Nephron (organoid): ENCODE measurements around the gene TLE6.

Source experiments
- H3K27ac Mint-ChIP-seq, 3 experiments: 2 replicates each; pipeline ENCODE4 v1.8.0; 2020; ENCODE audit warnings: mixed read lengths in 3 of 3, mild to moderate bottlenecking in 2 of 3, moderate library complexity in 1 of 3
- H3K27me3 Mint-ChIP-seq: 2 replicates; pipeline ENCODE4 v1.8.0; 2021; ENCODE audit warnings: low read depth, mild to moderate bottlenecking, moderate library complexity, mixed read lengths
- H3K36me3 Mint-ChIP-seq: 2 replicates; pipeline ENCODE4 v1.8.0; 2020; ENCODE audit warnings: low read depth, mixed read lengths
- H3K4me1 Mint-ChIP-seq: 2 replicates; pipeline ENCODE4 v1.8.0; 2020; ENCODE audit warnings: mixed read lengths
- H3K4me3 Mint-ChIP-seq, 3 experiments: 2 replicates each; pipeline ENCODE4 v1.8.0; 2020; ENCODE audit warnings: mild to moderate bottlenecking in 3 of 3, mixed read lengths in 3 of 3, moderate library complexity in 2 of 3
- H3K9me3 Mint-ChIP-seq: 2 replicates; pipeline ENCODE4 v1.8.0; 2020; ENCODE audit warnings: mixed read lengths
- TF ChIP-seq, protein P1 (sequence below), 3 experiments: fragments of 200-600 bp; sonication (generic); IDR thresholded peaks; one replicate each; pipeline ENCODE4 v1.5.0; 2021; ENCODE audit warnings: antibody characterized with exemption in 3 of 3; ENCODE audit not compliant: unreplicated experiment in 3 of 3

Gene TLE6

DNA sequence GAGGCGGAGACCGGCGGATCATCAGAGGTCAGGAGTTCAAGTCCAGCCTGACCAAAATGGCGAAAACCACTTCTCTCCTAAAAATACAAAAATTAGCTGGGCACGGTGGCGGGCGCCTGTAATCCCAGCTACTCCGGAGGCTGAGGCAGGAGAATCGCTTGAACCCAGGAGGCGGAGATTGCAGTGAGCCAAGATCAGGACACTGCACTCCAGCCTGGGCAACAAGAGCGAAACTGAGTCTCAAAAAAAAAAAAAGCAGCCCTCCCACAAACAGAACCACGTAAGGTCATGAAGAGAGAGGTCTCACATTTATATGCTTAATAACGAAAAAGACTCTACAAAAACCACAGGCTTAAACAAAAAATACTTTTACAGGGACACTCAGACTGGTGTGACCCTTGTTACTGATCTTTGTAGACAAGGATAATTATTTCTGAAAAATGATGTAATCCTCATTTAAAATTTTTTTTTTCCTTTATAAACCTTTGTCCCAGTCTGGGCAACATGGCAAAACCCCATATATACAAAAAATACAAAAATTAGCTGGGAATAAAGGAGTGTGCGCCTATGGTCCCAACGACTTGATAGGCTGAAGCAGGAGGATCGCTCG, 31.7 kb upstream of the TLE6 start:
- Mint-ChIP-seq H3K27ac (peak overlapping the region; percentile 88 to 99 (median 93)), H3K27me3 (no peaks in the 10 kb centered on the region)

DNA sequence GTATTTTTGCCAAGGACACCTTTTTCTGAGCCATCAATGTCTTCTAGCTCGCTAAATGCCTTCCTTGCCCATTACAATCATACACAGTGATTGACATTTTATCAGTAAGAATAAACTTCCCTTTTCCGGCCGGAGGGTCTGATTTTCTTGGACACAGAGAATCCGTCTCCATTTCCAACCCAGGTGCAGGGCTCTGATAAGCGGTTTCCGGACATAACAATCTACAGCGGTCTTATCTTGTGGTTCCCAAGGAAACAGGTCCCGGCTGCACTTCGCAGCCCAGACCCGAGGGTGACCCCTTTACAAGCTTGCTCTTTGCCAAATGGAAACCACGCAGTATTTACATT, 27.5 kb upstream of the TLE6 start:
- Mint-ChIP-seq H3K36me3 (no peaks in the 10 kb centered on the region), H3K9me3 (no peaks in the 10 kb centered on the region), H3K4me3 (peak overlapping the region; percentile 96 to 98 (median 97)), H3K27ac (peak overlapping the region; percentile 94 to 99 (median 99)), H3K4me1 (peaks cover 24% of the 10 kb centered on the region), H3K27me3 (peaks cover 7% of the 10 kb centered on the region)
- TF ChIP-seq, protein P1, sequence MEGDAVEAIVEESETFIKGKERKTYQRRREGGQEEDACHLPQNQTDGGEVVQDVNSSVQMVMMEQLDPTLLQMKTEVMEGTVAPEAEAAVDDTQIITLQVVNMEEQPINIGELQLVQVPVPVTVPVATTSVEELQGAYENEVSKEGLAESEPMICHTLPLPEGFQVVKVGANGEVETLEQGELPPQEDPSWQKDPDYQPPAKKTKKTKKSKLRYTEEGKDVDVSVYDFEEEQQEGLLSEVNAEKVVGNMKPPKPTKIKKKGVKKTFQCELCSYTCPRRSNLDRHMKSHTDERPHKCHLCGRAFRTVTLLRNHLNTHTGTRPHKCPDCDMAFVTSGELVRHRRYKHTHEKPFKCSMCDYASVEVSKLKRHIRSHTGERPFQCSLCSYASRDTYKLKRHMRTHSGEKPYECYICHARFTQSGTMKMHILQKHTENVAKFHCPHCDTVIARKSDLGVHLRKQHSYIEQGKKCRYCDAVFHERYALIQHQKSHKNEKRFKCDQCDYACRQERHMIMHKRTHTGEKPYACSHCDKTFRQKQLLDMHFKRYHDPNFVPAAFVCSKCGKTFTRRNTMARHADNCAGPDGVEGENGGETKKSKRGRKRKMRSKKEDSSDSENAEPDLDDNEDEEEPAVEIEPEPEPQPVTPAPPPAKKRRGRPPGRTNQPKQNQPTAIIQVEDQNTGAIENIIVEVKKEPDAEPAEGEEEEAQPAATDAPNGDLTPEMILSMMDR (IDR thresholded peaks at IDR 0.05; ENCODE audit: unreplicated experiment in 3 of 3): no peak

More for the DNA sequence above, 31.7 kb upstream of the TLE6 start:
- Mint-ChIP-seq H3K36me3 (peaks cover 9% of the 10 kb centered on the region), H3K4me3 (peak overlapping the region; percentile 97 to 99 (median 98)), H3K4me1 (peaks cover 25% of the 10 kb centered on the region), H3K9me3 (no peaks in the 10 kb centered on the region)
- TF ChIP-seq, protein P1 (IDR thresholded peaks at IDR 0.05; ENCODE audit: unreplicated experiment in 3 of 3): no peak

DNA sequence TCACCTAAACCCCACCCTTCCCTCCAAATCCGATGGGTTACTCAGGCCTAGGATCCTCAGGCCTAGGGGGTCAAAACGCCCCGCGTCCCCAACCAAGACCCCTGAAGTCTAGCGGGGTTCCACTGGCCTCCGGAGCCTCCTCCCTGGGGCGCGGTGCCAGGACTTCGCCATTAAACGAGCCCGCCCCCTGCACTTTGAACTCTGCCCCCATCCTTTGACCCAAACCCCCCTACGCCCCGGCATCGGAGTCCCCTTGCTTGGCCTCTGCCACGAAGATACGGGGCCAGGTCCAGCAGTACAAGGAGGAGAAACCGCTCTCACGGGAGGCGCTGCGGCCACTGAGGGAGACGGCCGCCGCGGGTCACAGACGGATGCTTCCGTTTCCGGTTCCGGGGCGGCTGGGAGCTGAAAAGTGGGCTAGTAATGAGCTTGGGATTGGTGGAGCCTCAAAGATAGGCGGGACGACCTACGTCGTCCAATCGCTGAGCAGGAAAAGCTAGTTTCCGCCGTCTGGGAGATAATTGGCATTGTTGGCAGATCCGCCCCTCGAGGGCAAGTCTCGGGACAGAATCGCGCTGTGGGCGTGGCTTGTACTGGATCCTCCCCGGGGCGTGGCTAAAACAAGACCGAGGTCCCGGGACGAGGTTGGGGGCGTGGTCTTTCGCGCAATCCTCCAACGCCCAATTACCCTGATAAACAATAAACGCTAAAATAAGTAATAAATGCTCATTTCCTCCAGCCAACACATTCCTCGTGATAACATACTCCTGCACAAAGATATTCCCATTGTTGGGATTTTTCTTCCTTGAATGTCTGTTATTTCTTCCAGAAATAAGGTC, 26.9 kb upstream of the TLE6 start:
- TF ChIP-seq, protein P1 (IDR thresholded peaks at IDR 0.05; ENCODE audit: unreplicated experiment in 3 of 3): no peak
- Mint-ChIP-seq H3K4me3 (peak overlapping the region; percentile 96 to 98 (median 97)), H3K27ac (peak overlapping the region; percentile 94 to 99 (median 99)), H3K4me1 (peaks cover 21% of the 10 kb centered on the region), H3K27me3 (peaks cover 7% of the 10 kb centered on the region), H3K9me3 (no peaks in the 10 kb centered on the region), H3K36me3 (no peaks in the 10 kb centered on the region)

DNA sequence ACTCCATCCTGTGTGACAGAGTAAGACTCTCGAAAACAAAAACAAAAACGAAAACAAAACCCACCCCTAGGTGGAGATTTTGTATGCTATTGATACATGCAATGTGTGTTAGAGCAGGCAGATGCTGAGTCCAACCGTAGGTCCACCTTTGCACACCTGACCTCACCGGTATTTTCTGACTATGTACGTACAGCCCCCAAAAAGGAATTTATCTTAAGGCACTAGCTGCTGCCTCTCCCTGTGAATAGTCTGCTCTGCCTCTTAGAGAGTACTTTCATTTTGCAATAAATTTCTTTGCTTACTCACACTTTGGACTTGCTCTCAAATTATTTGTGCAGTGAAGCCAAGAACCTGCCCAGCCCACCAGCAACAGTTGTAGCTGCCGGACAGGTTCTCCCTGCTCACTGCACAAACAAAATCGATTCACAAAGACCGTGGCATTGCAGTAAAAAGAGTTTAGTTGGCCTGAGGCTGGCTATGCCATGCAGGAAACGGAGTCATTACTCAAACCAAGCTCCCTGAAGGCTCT, 24.3 kb upstream of the TLE6 start:
- H3K4me1 Mint-ChIP-seq: peaks cover 21% of the 10 kb centered on the region
- peaks cover 10% of the 10 kb centered on the region for H3K27me3 Mint-ChIP-seq
- TF ChIP-seq, protein P1 (IDR thresholded peaks at IDR 0.05; ENCODE audit: unreplicated experiment in 3 of 3): no peak
- peak overlapping the region; percentile 72 to 91 (median 76) for H3K27ac Mint-ChIP-seq
- no peaks in the 10 kb centered on the region for H3K36me3 Mint-ChIP-seq
- H3K9me3 Mint-ChIP-seq: no peaks in the 10 kb centered on the region
- peak overlapping the region in 2 of 3 experiments; percentile 59 to 63 for H3K4me3 Mint-ChIP-seq

DNA sequence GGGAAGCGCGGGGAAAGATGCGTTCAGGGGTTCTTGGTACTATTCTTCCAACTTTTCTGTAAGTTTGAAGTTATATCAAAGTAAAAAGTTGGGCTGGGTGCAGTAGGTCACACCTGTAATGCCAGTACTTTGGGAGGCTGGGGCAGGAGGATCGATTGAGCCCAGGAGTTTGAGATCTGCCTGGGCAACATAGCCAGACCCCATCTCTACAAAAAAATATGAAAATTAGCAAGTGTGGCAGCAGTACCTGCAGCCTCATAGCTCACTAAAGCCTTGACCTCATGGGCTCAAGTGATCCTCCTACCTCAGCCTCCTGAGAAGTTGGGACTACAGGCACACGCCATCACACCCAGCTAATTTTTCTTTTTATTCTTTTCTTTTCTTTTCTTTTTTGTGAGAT, 20.2 kb upstream of the TLE6 start:
- Mint-ChIP-seq H3K4me1 (peaks cover 11% of the 10 kb centered on the region), H3K27ac (no peak overlapping the region), H3K27me3 (peaks cover 18% of the 10 kb centered on the region), H3K9me3 (no peaks in the 10 kb centered on the region), H3K36me3 (no peaks in the 10 kb centered on the region), H3K4me3 (no peak overlapping the region)
- TF ChIP-seq, protein P1 (IDR thresholded peaks at IDR 0.05; ENCODE audit: unreplicated experiment in 3 of 3): no peak
